CD4-positive, alpha-beta memory T cell (primary cell): ENCODE measurements around the gene SPN. TPM values are rescaled to one million over a fixed set of nuclear protein-coding genes. Genes with fewer than 3 reads are reported as not detected.
"Not testable (repeated sequence)": the region's sequence is repeated elsewhere in the genome, so short reads cannot be mapped to it uniquely, and the experiment has no call there.

Source experiments
- CTCF ChIA-PET: fragments of 350-600 bp; sonication (Branson Sonifier 250); formaldehyde crosslinking; loops from one replicate; lab custom pipeline; 2021; ENCODE audit warnings: inconsistent platforms; ENCODE audit not compliant: partially characterized antibody; lab: Charles Lee
- POLR2A ChIA-PET: fragments of 350-600 bp; sonication (Branson Sonifier 250); formaldehyde crosslinking; loops from one replicate; lab custom pipeline; 2021; ENCODE audit not compliant: partially characterized antibody; lab: Charles Lee
- DNase-seq, 5 donors: peaks; one replicate each; pipeline versions ENCODE4 v3.0.0 to v3.0.0-alpha.2; 2020 to 2022; ENCODE audit warnings: mixed read lengths in 1 of 5
- H3K27ac ChIP-seq: one replicate; pipeline ENCODE4 v1.7.0; 2013; ENCODE audit warnings: low read depth, low read length
- H3K27me3 ChIP-seq: 2 replicates; pipeline ENCODE4 v1.7.0; 2013; ENCODE audit warnings: mild to moderate bottlenecking, low read length, moderate library complexity; ENCODE audit not compliant: insufficient read depth
- H3K36me3 ChIP-seq: 2 replicates; pipeline ENCODE4 v1.7.0; 2013; ENCODE audit warnings: mild to moderate bottlenecking, low read length, moderate library complexity; ENCODE audit not compliant: insufficient read depth
- H3K4me1 ChIP-seq: 2 replicates; pipeline ENCODE4 v1.7.0; 2013; ENCODE audit warnings: mild to moderate bottlenecking, low read length, moderate library complexity; ENCODE audit not compliant: insufficient read depth
- H3K4me3 ChIP-seq, 2 donors: one replicate each; pipeline ENCODE4 v1.7.0; 2013; ENCODE audit warnings: low read length in 2 of 2, mild to moderate bottlenecking in 1 of 2
- H3K9me3 ChIP-seq, 2 donors: one replicate each; pipeline ENCODE4 v1.7.0; 2013; ENCODE audit warnings: low read length in 2 of 2, control low read depth in 1 of 2; ENCODE audit not compliant: control insufficient read depth in 1 of 2
- H3K27ac Mint-ChIP-seq, 7 donors: one replicate each; pipeline ENCODE4 v1.8.0; 2020 to 2021; ENCODE audit warnings: mixed read lengths in 7 of 7, mild to moderate bottlenecking in 6 of 7, inconsistent platforms in 3 of 7, moderate library complexity in 3 of 7
- H3K27me3 Mint-ChIP-seq, 2 donors: one replicate each; pipeline ENCODE4 v1.8.0; 2020 to 2021; ENCODE audit warnings: mixed read lengths in 2 of 2
- H3K36me3 Mint-ChIP-seq, 2 donors: one replicate each; pipeline ENCODE4 v1.8.0; 2020 to 2021; ENCODE audit warnings: mixed read lengths in 2 of 2, inconsistent platforms in 1 of 2, mild to moderate bottlenecking in 1 of 2
- H3K4me1 Mint-ChIP-seq, 4 donors: one replicate each; pipeline ENCODE4 v1.8.0; 2020 to 2021; ENCODE audit warnings: mixed read lengths in 4 of 4, mild to moderate bottlenecking in 1 of 4
- H3K4me3 Mint-ChIP-seq, 8 donors: one replicate each; pipeline ENCODE4 v1.8.0; 2020 to 2021; ENCODE audit warnings: mixed read lengths in 8 of 8, mild to moderate bottlenecking in 7 of 8, moderate library complexity in 6 of 8, inconsistent platforms in 3 of 8
- H3K9me3 Mint-ChIP-seq, 8 donors: one replicate each; pipeline ENCODE4 v1.8.0; 2020 to 2021; ENCODE audit warnings: mixed read lengths in 8 of 8, mild to moderate bottlenecking in 5 of 8, inconsistent platforms in 3 of 8, moderate library complexity in 1 of 8
- intact Hi-C: fragments of 100-400 bp; cut with micrococcal nuclease; formaldehyde crosslinking; loops from one replicate; pipeline ENCODE4 v1.15.1; 2023
- polyA plus RNA-seq, 2 donors: library from polyadenylated mRNA; unstranded; fragments of 300-500 nt; fragmentation: Illumina TruSeq; gene quantifications; one replicate each; pipeline ENCODE4 v1.2.3, GENCODE V29; 2021
- total RNA-seq, 2 experiments: library from RNA; stranded (reverse); gene quantifications; one replicate each; pipeline ENCODE4 v1.2.3, GENCODE V29; 2021

The SPN gene
- total and polyA plus RNA-seq, 4 experiments from 2014 or later = 86.3 to 208 (median 171) TPM

GRCh38 chr16:29700253-29700987 is 37.4 kb downstream of the SPN start:
- intact Hi-C loops = loop anchor here (1.0 to 2.0 kb wide), 7 partner anchors 21 to 321 kb away; partner anchors contain the start of genes INO80E, KIF22 and PAGR1
- DNase-seq = peak; percentile 78 to 79 (median 79)
- H3K27me3 ChIP-seq = no peaks in the 10 kb centered on the region
- H3K4me1 Mint-ChIP-seq = peaks cover 25 to 37% (median 31%) of the 10 kb centered on the region in 4 donors
- H3K9me3 ChIP-seq = no peaks in the 10 kb centered on the region
- H3K36me3 ChIP-seq = no peaks in the 10 kb centered on the region
- peak overlapping the region; percentile 61 for H3K27ac ChIP-seq
- CTCF ChIA-PET = interaction anchor here (0.7 to 9.2 kb wide), 45 partner anchors 9 to 355 kb away, joined by 3 to 172 read pairs (median 7); partner anchors contain the start of genes CDIPT, KIF22, MVP and PAGR1
- H3K4me3 Mint-ChIP-seq = peak overlapping the region; percentile 75 to 87 (median 80)
- peaks cover 34% of the 10 kb centered on the region for H3K4me1 ChIP-seq
- H3K27me3 Mint-ChIP-seq = no peaks in the 10 kb centered on the region
- H3K36me3 Mint-ChIP-seq = no peaks in the 10 kb centered on the region
- POLR2A ChIA-PET = interaction anchor here (0.5 to 8.7 kb wide), 33 partner anchors 11 to 420 kb away, joined by 3 to 148 read pairs (median 5); partner anchors contain the start of genes ALDOA, C16orf54, CDIPT and HIRIP3
- H3K9me3 Mint-ChIP-seq = peaks cover 0 to 2% (median 0%) of the 10 kb centered on the region in 8 donors
- H3K4me3 ChIP-seq = peak overlapping the region in 1 of 2 donors; percentile 11
- peak overlapping the region; percentile 95 to 100 (median 98) for H3K27ac Mint-ChIP-seq

- H3K4me3 ChIP-seq = peak overlapping the region in 1 of 2 donors; percentile 8
- Mint-ChIP-seq H3K4me3 (peak overlapping the region in 6 of 8 donors; percentile 75 to 88 (median 84)), H3K36me3 (no peaks in the 10 kb centered on the region), H3K4me1 (peaks cover 25 to 37% (median 31%) of the 10 kb centered on the region in 4 donors), H3K27ac (peak overlapping the region; percentile 95 to 100 (median 98)), H3K9me3 (peaks cover 0 to 2% (median 0%) of the 10 kb centered on the region in 8 donors), H3K27me3 (no peaks in the 10 kb centered on the region)
- peak overlapping the region; percentile 61 for H3K27ac ChIP-seq
- no peaks in the 10 kb centered on the region for H3K9me3 ChIP-seq
- ChIA-PET CTCF (interaction anchor here (0.6 to 9.2 kb wide), 40 partner anchors 9 to 949 kb away, joined by 3 to 172 read pairs (median 8); partner anchors contain the start of genes C16orf54, KIF22, MVP and PAGR1), POLR2A (interaction anchor here (0.5 to 8.7 kb wide), 36 partner anchors 10 to 419 kb away, joined by 3 to 148 read pairs (median 5); partner anchors contain the start of genes ALDOA, C16orf54, CDIPT and HIRIP3)
- no peaks in the 10 kb centered on the region for H3K36me3 ChIP-seq
- no peaks in the 10 kb centered on the region for H3K27me3 ChIP-seq
- peaks cover 34% of the 10 kb centered on the region for H3K4me1 ChIP-seq
- DNase-seq = no peak
- intact Hi-C loops = loop anchor here (2.0 kb wide), 2 partner anchors 296 to 304 kb away; partner anchors contain the start of gene INO80E
Observed at GRCh38 chr16:29701214-29701555, 38.1 kb downstream of the SPN start.

DNA sequence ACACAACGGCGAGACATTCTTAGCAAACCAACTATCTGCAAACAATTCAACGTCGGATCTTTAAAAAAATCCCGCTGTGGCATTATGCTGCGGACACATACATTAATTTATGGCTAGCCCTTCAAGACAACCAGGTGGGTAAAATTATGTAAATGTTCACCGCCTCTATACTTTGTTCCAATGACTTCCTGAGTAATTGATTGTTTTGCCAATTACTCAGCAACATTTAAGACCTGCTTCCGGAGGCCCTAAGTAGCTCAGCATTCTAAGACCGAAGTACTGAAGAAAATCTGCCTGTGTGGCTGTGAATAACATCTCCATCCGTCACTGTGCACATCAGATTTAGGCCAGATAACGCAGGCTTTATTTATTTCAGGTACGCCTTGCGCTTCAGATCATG is 39.2 kb downstream of the SPN start:
- H3K4me1 ChIP-seq = peaks cover 34% of the 10 kb centered on the region
- H3K27ac Mint-ChIP-seq = peak overlapping the region; percentile 95 to 100 (median 98)
- DNase-seq = peak in 4 of 5 donors; percentile 79 to 86 (median 82)
- H3K27me3 Mint-ChIP-seq = no peaks in the 10 kb centered on the region
- ChIA-PET POLR2A (interaction anchor here (0.6 to 8.7 kb wide), 44 partner anchors 8 to 715 kb away, joined by 3 to 148 read pairs (median 6); partner anchors contain the start of genes ALDOA, C16orf54, CDIPT and CORO1A), CTCF (interaction anchor here (1.1 to 9.2 kb wide), 24 partner anchors 10 to 948 kb away, joined by 3 to 172 read pairs (median 16); partner anchors contain the start of genes C16orf54, KIF22, MVP and PAGR1)
- H3K4me3 ChIP-seq = peak overlapping the region in 1 of 2 donors; percentile 8
- peaks cover 0 to 2% (median 0%) of the 10 kb centered on the region in 8 donors for H3K9me3 Mint-ChIP-seq
- H3K36me3 ChIP-seq = no peaks in the 10 kb centered on the region
- no peaks in the 10 kb centered on the region for H3K27me3 ChIP-seq
- H3K9me3 ChIP-seq = no peaks in the 10 kb centered on the region
- no peaks in the 10 kb centered on the region for H3K36me3 Mint-ChIP-seq
- peak overlapping the region; percentile 75 to 88 (median 82) for H3K4me3 Mint-ChIP-seq
- peak overlapping the region; percentile 61 for H3K27ac ChIP-seq
- H3K4me1 Mint-ChIP-seq = peaks cover 25 to 38% (median 32%) of the 10 kb centered on the region in 4 donors
- intact Hi-C loops = loop anchor here (1.0 kb wide), 5 partner anchors 8 to 103 kb away; partner anchors contain the start of gene C16orf54

GRCh38 chr16:29705030-29705429 is 42.0 kb downstream of the SPN start:
- no peaks in the 10 kb centered on the region for H3K27me3 Mint-ChIP-seq
- DNase-seq = no peak
- ChIA-PET CTCF (interaction anchor here (0.8 to 1.3 kb wide), 3 partner anchors 16 to 143 kb away, joined by 3 read pairs; no protein-coding TSS in a partner anchor), POLR2A (interaction anchor here (0.9 to 8.7 kb wide), 6 partner anchors 34 to 111 kb away, joined by 3 to 148 read pairs (median 4); partner anchors contain the start of genes C16orf54, KIF22, MAZ and PAGR1)
- peak overlapping the region in 4 of 7 donors; percentile 24 to 86 (median 48) for H3K27ac Mint-ChIP-seq
- no peaks in the 10 kb centered on the region for H3K36me3 Mint-ChIP-seq
- intact Hi-C loops = no loop called here
- peaks cover 35% of the 10 kb centered on the region for H3K4me1 ChIP-seq
- no peaks in the 10 kb centered on the region for H3K27me3 ChIP-seq
- H3K4me1 Mint-ChIP-seq = peaks cover 27 to 50% (median 34%) of the 10 kb centered on the region in 4 donors
- H3K9me3 Mint-ChIP-seq = peaks cover 0 to 2% (median 0%) of the 10 kb centered on the region in 8 donors
- H3K9me3 ChIP-seq = no peaks in the 10 kb centered on the region
- no peaks in the 10 kb centered on the region for H3K36me3 ChIP-seq
- peak overlapping the region in 1 of 8 donors; percentile 29 for H3K4me3 Mint-ChIP-seq
- H3K4me3 ChIP-seq = no peak overlapping the region
- H3K27ac ChIP-seq = no peak overlapping the region

DNA sequence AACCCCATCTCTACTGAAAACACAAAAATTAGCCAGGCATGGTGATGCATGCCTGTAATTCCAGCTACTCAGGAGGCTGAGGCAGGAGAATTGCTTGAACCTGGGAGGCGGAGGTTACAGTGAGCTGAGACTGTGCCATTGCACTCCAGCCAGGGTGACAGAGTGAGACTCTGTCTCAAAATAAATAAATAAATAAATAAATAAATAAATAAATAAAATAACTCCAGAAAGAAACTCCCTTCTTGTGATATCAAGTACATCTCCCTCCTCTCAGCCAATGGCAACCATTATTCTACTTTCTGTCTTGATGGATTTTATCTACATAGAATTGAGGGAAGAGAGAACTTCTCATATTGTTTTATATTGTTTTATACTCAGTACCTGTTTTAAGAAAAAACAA is 44.1 kb downstream of the SPN start:
- H3K4me3 ChIP-seq, intact Hi-C loops, H3K27ac ChIP-seq, H3K4me3 Mint-ChIP-seq, POLR2A ChIA-PET, H3K27me3 ChIP-seq, CTCF ChIA-PET, H3K9me3 Mint-ChIP-seq, H3K36me3 ChIP-seq, H3K36me3 Mint-ChIP-seq, DNase-seq, H3K27ac Mint-ChIP-seq, H3K9me3 ChIP-seq, H3K27me3 Mint-ChIP-seq: not testable (repeated sequence)
- H3K4me1 ChIP-seq = peaks cover 27% of the 10 kb centered on the region
- H3K4me1 Mint-ChIP-seq = peaks cover 17 to 38% (median 24%) of the 10 kb centered on the region in 4 donors

DNA sequence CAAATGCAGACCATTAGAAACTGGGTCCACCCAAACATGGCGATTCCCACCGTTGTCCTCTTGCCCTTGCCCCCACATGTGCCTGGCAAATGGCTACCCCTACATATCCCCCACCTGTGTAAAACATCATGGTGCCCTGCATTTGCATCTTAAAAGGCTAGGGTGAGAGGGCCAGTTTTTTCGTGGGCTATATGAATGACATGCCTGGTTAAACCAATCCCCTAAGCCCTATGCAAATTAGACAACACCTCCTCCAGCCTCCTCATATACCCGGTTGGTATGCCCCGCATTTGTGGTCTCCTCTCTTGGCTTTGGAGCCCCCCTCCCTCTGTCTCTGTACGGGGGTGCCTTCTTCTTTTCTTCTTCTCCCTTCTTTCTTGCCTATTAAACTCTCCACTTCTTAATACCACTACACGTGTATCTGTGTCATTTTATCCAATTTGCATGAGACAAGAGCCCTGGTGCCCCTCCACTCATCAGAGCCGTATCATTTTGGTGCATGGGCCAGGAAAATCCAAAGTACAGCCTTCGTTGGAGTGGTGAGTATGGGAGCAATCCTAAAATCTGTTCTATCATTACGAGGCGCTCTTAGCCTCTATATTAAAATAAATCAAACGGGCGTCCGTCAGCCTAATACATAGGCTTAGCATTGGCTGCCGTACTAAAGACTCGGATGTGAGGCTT is 46.0 kb downstream of the SPN start:
- H3K36me3 ChIP-seq = no peaks in the 10 kb centered on the region
- DNase-seq = no peak
- H3K4me1 ChIP-seq = peaks cover 10% of the 10 kb centered on the region
- H3K36me3 Mint-ChIP-seq = no peaks in the 10 kb centered on the region
- peaks cover 0 to 2% (median 0%) of the 10 kb centered on the region in 8 donors for H3K9me3 Mint-ChIP-seq
- ChIA-PET CTCF (interaction anchor here (0.8 to 1.9 kb wide), 3 partner anchors 9 to 110 kb away, joined by 3 to 29 read pairs (median 4); no protein-coding TSS in a partner anchor), POLR2A (interaction anchor here (1.9 to 4.9 kb wide), 2 partner anchors 8 to 30 kb away, joined by 9 to 38 read pairs; no protein-coding TSS in a partner anchor)
- H3K9me3 ChIP-seq = no peaks in the 10 kb centered on the region
- H3K27ac Mint-ChIP-seq = peak overlapping the region in 2 of 7 donors; percentile 4 to 30
- no peak overlapping the region for H3K4me3 Mint-ChIP-seq
- no peaks in the 10 kb centered on the region for H3K27me3 ChIP-seq
- H3K27ac ChIP-seq = no peak overlapping the region
- H3K4me1 Mint-ChIP-seq = peaks cover 8 to 25% (median 14%) of the 10 kb centered on the region in 4 donors
- no peak overlapping the region for H3K4me3 ChIP-seq
- intact Hi-C loops = no loop called here
- no peaks in the 10 kb centered on the region for H3K27me3 Mint-ChIP-seq
